ENCODE data around the gene ACSM6.

ACSM6 gene

GRCh38 chr10:95247200-95247880 is 53.3 kb downstream of the ACSM6 start:
- peak in 1 of 2 experiments; percentile 18 for DNase-seq

- DNase-seq: no peak
Measured at GRCh38 chr10:95247881-95248583, 54.0 kb downstream of the ACSM6 start.

GRCh38 chr10:95248989-95249388 is 55.0 kb downstream of the ACSM6 start:
- DNase-seq: no peak

GRCh38 chr10:95249467-95249866 is 55.4 kb downstream of the ACSM6 start:
- no peak for DNase-seq

- no peak for DNase-seq
Measured at GRCh38 chr10:95250856-95251255, 56.8 kb downstream of the ACSM6 start.

GRCh38 chr10:95253007-95253406 is 59.0 kb downstream of the ACSM6 start:
- DNase-seq: no peak

GRCh38 chr10:95253686-95254085 is 59.6 kb downstream of the ACSM6 start:
- no peak for DNase-seq

- DNase-seq: no peak
Measured at GRCh38 chr10:95254629-95255028, 60.6 kb downstream of the ACSM6 start.

GRCh38 chr10:95256268-95256667 is 62.2 kb downstream of the ACSM6 start:
- DNase-seq: no peak

- no peak for DNase-seq
Measured at GRCh38 chr10:95257849-95258248, 63.8 kb downstream of the ACSM6 start.

- DNase-seq: peak; percentile 9 to 86
Measured at GRCh38 chr10:95260397-95260881, 66.4 kb downstream of the ACSM6 start.

GRCh38 chr10:95260909-95261552 is 67.0 kb downstream of the ACSM6 start:
- DNase-seq: peak in 1 of 2 experiments; percentile 54

- DNase-seq: no peak
Measured at GRCh38 chr10:95261926-95262325, 67.9 kb downstream of the ACSM6 start.

GRCh38 chr10:95262763-95263518 is 68.9 kb downstream of the ACSM6 start:
- DNase-seq: no peak

GRCh38 chr10:95263864-95264226 is 69.8 kb downstream of the ACSM6 start:
- no peak for DNase-seq

GRCh38 chr10:95264227-95265051 is 70.4 kb downstream of the ACSM6 start:
- no peak for DNase-seq

GRCh38 chr10:95265572-95265971 is 71.5 kb downstream of the ACSM6 start:
- no peak for DNase-seq

- peak; percentile 12 to 74 for DNase-seq
Measured at GRCh38 chr10:95266674-95267095, 72.6 kb downstream of the ACSM6 start.

- DNase-seq: no peak
Measured at GRCh38 chr10:95267251-95267650, 73.2 kb downstream of the ACSM6 start.

GRCh38 chr10:95268438-95268837 is 74.4 kb downstream of the ACSM6 start:
- no peak for DNase-seq

- peak; percentile 46 to 70 for DNase-seq
Measured at GRCh38 chr10:95273393-95274312, 79.6 kb downstream of the ACSM6 start.

Data from SW 1271 (cell line).